SIG-M5 (cell line): ENCODE results near the gene EBNA1BP2.
"Not testable (repeated sequence)": the region's sequence is repeated elsewhere in the genome, so short reads cannot be mapped to it uniquely, and the experiment has no call there.

Source experiments
- DNase-seq: peaks from one replicate; lab custom pipeline; 2025; lab: John Stamatoyannopoulos, UW

EBNA1BP2 gene

GRCh38 chr1:43119928-43120586 lies 52.0 kb downstream of the EBNA1BP2 start:
- not testable (repeated sequence) for DNase-seq
